NOMO-1 treated with DMSO at 0.1 percent for 48 hours (cell line): Measurements from ENCODE around the gene PRCP.

Source experiments
- DNase-seq: peaks from one replicate; lab custom pipeline; 2025; ENCODE audit not compliant: unreplicated experiment; lab: John Stamatoyannopoulos, UW

The PRCP gene

DNA sequence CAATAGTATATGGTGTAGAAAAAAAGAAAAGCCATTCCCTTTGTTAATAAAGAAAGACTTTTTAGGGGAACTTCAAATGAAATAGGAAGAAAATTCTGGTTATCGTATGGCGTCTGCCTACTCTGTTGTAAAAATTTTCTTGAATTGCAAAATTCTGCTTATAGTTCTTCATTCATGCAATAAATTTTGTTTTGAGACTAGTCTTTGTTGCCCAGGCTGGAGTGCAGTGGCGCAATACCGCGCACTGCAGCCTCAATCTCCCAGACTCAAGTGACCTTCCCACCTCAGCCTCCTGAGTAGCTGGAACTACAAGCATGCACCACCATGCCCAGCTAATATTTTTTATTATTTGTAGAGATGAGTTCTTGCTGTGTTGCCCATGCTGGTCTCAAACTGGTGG, 7.1 kb upstream of the PRCP start:
- peak; percentile 62 for DNase-seq

DNA sequence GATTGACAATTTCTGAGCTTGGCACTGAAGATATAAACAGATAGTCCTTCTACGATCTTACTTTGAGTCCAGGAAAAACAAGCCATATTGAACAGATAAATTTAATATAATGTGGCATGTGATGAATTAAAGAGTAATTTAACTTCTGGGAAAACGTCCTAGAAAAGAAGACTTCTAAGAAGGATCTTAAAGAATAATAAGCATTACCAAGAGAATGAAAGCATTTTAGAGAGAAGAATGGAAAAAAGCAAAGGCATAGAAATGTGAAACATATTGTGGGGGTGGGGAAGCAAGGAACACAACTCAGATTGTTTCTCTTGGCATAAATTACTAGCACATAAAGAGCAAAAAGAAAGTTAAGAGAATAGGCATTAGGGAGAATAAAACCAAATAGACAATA, 6.7 kb upstream of the PRCP start:
- no peak for DNase-seq

DNA sequence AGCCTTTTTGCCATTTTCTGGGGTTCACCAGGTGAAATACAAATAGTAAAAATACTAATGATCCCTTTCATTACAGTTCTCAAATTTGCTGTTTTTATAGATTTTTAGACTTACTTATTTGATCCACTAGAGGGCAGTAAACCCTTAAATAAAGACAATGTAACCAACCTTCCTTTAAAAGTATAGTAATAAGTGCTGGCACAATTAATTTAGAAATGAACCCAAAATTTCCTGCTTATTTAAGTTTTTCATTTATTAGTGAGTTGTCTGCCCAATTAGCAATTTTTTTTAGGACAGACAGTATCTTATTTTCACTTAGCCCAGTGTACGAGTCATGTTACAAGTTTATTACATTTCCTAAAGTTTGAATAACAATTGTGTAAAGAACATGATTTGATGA, 6.0 kb upstream of the PRCP start:
- peak; percentile 71 for DNase-seq

DNA sequence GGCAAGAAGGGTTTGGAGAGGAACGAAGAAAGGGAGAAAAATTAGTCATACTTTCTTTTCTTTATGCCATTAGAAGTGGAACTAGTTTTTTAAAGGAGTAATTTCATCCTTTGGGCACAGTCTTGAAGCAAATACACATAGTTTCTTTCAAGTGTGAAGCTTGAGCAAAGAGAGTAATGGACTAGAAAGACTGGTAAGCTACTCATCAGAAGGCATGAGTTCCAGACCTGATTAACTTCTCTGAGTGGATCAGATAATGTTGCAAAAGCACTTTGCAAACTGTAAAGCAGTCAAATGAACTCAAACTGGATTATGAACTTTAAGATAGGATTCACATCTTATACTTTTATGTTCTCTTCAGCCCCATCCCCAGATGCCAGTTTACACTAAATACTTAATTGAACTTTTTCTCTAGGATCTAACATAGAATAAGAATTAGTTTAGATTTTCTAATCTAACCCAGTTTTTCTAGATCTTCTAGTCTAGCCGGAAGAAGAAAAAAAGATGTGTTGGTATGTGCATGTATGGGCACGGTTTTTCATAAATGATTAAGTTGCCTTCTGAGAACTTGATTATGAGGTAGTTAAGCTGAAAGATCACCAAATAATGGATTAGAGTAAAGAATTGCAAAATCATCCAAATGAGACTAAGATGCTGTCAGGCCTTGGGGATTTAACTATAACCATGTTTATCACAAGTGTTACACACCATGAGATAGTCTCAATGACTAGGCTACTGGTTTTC, 3.8 kb upstream of the PRCP start:
- DNase-seq: no peak

DNA sequence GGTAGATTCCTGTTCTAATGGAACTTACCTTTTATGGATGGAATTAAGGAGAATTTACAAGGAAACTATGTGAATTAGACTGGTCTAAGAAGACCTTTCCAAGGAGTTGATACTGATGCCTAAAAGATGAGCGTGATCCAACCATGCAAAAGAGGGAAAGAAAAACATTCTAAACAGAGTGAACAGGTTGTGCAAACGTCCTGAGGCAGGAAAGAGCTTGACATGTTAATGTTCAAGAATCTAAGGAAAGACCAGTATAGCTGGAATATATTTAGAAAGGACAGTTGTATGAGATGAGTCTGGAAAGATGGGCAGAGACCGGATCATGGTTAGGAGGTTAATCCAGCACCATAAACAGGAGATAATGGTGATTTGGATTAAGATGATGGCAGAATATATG, 2.6 kb upstream of the PRCP start:
- DNase-seq: no peak

DNA sequence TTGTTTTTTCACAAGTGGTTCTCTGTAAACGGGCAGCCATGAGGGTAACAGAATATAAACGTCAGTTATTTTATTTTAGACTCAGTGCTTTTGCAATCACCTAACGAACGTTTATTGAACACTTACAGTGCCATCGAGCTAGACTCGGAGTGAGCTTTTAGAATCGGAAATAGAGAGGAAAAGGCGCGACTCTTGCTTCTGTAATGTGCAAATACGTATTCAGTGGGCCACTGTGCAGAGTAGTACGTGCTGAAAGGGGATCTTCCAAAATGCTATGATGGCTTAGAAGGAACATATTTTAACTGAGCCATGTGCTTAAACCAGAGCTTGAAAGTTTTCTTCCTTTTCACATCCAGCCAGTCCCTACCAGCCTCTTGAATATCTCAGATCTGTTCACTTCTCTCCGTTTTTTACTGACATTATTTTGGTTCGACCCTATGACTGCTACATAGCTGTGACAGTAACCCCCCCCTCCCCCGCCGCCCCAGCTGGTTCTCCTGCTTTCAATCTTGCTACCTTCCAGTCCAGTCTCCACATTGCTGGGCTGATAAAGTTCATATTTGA, 1.8 kb upstream of the PRCP start:
- peak; percentile 38 for DNase-seq

DNA sequence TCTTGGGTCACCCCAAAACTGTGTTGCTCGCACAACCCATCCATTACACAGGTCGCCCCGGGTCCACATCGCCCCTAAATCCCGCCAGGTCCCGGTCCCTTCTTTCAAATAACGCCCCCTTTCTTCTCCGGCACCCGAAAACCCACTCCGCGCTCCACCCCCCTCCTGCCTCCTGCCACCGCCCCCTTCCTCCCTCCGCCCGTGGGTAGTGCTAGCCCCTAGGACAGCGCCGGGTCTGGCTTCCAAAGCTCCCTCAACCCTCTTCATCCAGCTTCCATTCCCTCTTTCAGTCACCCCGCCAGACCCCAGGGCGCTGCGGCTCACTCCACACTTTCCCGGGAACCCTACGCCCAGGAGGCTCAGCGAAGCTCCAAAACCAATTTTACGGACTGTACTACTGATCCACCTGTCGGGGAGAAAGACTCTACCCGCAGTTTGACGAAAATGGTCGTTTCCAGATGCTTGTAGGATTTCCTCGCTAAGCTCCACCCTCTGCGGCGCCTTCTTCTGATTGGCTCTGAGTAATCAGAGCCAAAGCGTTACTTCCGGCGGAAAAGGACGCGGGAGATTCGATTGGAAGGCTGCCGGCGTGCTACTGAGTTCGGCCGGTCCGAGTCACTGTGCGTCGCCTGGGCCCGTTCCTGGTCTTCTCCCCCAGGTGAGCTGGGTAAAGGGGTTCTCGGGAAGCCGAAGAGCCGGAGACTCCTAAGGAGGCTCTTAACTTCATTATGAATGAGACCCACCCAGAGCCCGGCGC, 1.1 kb upstream of the PRCP start, which contains the start of gene DDIAS:
DDIAS (plus strand) TSS at position 572 of the 757 bp plus-strand sequence. CDS start 13,003 bp downstream, outside the sequence.
- peak; percentile 97 for DNase-seq

DNA sequence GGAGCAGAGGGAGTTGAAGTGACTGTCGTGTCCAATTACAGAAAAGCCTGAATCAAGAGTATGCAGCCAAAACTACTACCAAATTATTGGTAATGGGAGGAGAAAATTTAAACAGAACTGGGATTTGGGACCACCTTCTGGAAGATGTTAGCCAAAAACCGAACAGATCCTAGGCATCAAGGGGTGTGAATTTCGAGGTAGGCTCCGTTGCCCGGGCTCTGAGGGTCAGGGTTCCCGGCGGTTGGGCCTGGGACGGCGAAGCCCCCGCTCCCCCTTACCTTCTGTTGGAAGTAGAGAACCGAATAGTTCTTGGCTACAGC, 313 bp downstream of the PRCP start:
- DNase-seq: no peak

DNA sequence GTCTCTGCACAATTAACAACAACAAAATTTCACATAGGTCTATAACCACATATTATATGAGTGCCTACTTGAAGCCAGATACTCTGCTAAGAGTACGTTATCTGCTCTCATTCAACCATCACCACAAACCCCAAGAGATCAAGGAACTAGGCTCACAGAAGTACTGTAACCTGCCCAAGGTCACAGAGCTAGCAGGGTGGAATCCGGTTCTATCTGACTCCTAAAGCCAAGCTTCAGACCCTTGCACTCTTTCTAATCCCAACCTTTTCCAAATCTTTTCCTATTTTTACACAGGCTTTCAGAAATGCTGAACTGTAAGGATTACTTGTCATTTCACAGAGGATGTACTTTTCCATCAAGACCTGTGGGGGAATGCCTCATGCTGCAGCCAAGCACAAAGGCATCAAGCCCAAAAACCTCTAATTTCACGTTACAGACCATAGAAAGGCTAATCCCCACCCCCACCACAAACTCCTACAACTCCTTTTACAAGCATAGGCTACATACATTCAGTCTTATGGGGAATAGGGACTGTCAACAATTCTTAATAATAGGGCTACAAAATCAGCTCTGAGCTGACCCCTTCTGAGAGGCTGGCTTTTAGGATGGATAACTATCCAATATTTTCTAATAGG, 927 bp downstream of the PRCP start:
- no peak for DNase-seq

DNA sequence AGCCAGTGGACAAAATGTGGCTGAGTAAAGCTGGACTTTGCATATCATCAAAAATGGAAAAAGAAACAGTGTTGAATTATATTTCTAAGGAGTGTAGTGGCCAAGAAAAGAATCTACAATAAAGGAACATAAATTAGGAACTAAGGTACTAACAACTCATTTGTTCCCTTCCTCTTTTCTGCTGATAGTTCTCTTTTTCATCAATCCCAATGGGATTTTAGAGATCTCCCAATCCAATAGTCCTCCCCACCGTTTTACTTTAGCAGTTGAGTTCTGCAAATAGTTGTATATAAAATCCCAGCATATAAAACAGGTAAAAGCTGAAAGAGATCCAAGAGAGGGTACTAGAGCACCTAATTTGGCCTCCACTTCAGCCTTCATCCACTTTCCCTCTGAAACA, 2.0 kb downstream of the PRCP start:
- peak; percentile 18 for DNase-seq

DNA sequence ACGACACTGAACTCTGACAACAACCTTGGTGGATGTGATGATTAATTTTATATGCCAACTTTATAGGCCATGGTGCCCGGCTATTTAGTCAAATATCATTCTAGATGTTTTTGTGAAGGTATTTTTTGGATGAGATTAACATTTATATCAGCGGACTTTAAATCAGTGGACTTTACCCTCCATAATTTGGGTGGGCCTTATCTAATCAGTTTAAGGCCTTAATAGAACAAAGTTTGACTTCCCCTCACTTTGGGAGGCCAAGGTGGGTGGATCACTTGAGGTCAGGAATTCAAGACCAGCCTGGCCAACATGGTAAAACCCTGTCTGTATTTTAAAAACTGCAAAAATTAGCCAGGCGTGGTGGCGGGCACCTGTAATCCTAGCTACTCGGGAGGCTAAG, 4.0 kb downstream of the PRCP start:
- no peak for DNase-seq

DNA sequence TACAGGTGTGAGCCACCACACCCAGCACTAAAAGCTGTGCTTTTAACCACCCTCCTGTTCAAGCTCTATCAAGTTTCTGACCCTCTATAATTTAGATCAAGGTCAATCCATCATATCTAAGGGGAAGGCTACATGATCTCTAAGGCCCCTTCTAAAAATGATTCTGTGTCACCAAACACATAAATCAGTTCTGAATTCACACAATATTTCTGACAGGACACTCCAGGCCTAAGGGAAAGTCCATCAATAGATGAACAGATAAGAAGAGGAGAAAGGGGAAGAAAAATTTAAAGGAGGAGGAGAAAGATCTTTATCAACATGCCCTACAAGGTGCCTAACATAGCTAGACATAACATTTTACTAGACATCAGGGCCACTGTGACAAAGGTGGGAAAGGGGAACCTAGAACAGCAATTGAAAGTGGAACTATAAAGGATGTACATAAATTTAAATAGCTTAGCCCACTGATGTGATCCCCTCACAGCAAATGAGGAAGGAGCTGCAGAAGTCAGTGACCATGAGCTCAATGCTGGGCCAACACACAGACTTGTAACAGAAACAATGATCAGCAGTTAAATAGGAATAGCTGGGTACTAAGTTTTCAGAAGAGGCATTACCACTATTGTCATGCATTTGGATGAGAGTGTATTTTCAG, 4.7 kb downstream of the PRCP start:
- DNase-seq: peak; percentile 86

DNA sequence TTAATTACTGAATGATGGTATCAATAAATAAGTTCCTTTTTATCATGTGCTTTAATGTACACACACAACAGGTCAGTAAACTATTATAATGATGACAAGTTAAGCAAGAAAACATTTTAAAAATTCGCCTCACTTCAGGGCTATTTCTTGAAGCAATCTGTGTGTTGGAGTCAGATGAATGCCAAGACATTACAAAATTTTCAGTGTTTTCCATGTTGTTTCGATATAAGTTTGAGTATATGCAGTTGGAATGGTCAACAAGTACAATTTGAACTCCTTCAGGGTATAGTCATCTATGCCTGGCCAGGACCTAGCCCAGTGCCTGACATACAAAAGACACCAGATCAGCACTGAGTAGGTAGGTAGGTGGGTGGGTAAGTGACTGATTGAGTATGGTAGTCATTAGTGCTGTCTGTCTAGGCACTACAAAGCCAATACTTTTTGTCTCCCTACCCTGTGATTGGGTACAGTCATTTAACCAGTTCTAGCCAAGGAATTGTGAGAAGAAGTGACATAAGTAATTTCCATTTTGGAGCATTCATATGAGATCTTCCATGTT, 7.5 kb downstream of the PRCP start:
- no peak for DNase-seq

DNA sequence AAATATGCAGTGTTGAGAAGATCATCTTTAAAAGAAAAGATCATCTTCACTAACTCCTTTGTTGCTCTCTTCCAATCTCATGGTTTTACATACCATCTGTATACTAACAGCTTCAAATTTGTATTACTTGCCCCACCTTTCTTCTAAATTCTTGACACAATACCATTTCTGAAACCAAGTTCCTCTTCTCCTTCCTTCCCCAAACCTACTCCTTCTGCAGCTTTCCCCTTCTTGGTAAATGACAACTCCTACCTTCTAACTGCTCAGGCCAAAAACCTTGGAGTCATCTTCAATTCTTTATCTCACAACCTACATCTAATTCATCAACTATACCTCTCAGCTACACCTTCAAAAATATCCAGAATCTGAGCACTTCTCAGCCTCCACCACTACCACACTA, 9.3 kb downstream of the PRCP start:
- peak; percentile 54 for DNase-seq

DNA sequence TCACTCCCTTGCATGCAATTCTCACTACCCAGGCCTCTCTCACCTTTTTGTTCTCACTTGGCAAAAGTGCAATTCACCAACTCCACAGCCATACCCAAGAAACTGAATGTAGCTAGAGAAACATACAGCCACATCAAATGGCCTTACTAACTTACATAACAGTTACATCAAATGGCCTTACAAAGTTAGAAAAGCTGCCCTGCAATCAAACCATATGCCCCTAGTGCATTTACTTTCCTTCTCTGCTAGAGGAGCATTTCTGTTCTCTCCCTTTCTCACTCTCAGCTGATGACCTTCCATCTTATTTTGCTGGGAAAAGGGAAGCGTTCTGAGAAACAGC, 10.3 kb downstream of the PRCP start:
- DNase-seq: no peak

DNA sequence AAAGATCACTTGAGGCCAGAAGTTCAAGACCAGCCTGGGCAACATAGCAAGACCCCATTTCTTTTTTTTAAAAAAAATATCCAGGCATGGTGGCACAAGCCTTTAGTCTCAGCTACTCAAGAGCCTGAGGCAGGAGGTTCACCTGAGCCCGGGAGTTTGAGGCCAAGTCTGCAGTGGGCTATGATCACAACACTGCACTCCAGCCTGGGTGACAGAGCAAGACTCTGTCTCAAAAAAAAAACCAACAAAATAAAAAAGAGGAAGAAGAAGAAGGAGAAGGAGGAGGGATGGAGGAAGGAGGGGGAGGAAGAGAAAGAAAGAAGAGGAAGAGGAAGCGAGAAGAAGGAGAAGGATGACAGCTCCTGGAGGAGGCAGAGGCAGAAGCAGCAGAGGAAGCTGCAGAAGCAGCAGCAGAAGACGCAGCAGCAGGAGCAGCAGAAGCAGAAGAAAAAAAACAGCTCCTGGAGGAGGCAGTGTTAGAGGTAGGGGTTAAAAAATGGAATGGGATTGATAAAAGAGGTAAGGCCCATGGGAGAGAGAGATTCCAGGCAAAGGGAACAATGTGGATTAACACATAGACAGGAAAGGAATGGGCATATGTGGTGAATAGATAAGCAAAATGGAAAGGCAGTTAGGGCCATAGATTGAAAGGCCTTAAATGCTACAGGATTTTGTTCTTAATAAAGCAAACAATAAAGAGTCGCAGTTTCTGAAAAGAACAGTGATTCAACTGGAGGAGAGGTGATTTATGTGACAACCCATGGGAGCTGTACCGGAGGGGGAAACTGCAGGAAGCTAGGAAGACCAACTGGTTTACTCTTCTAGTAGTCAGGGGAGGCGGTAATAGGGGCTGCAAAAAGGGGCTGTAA, 10.9 kb downstream of the PRCP start:
- peak; percentile 95 for DNase-seq

DNA sequence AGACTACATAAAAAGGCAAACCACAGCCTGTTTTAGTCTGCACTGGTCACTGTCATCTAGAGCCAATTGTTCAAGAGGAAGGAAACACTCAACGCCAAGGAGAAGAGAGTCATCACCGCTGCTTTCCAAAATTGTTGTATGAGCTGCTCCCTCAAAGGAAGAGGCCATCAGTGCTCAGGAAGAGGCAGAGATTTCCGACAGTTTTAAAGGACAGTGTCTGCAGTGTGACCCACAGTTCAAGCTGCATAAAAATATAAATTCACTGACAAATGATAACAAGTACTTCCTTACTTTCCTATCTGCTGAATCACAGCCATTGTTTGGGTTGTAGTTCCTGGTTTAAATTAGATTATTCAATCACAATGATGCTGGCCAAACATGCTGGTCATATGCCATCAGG, 16.4 kb downstream of the PRCP start:
- peak; percentile 74 for DNase-seq

DNA sequence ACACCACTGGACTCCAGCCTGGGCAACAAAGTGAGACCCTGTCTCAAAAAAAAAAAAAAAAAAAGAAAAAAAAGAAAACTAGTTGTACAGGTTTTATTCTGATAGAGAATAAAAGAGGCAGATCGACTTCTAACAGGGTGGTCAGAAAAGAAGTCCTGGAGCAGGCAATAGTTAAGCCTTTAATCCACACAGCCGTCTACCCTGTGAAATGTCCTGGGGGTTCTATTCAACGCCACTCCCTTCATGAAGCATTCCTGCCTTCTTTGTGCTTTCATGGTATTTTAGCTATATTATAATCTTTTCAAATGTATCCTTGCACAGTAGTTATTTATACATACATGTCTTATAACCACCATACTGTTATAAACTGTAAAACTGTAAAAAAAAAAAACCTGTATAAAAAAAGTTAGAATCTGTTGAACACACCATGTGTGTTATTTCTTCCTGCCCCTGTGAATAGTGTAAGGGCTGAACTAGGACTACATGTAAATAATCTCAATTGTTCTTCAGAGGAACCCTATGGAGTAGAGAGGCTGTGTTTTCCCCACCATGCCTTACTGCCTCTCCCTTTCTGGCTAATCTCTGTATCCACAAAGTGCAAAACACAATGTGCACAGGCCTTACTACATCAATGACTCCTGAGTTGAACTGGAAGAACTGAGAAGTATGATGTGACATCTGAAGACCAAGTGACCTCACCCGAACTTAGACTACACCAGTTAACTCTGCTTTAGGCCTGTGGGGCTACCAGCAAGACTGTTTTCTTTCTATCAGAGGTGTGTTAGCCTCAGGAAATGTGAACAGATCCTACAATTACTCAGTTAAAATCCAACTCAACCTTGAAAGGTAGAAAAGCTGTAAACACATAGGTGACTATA, 25.3 kb downstream of the PRCP start:
- no peak for DNase-seq

DNA sequence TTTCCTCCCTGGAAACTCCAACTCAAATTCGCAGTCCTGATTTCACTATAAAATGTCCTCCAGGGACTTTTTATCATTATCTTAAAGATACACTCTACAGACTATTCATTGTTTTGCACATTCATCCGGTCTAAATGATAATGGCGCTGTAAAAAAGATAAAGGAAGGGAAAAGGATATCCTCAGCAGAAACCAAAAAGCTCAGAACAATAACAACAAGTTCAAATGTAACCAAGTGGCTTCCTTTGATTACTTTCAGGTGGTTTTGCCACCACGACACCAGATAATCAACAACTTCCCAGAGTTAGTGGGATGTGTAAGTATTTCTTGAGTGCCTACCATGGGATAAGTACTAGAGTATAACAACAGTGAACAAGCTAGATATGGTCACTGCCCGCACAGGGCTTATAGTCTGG, 26.3 kb downstream of the PRCP start:
- no peak for DNase-seq
